ENCODE data around the gene GRM1.

DNA sequence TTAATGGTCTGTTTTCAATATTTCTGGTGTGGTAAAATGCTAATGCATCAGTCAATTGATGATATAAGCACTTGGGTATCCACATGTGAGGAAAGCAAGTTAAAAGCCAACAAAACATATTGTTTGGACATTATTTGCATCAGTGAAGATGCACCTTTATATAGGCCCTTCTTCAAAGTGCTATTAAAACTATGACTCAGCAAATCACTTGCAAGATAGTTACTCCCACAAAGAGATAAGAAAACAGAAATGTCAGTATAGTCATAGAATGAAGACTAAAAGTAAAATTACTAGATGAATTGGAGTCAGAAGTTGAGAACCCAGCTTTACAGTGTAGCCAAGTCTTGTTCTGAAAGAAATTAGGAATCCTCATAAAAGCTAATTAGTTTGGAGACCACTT is 14.6 kb upstream of the GRM1 start:
- TF ChIP-seq CTCF (IDR thresholded peaks at IDR 0.05) (no peak), POLR2A (IDR thresholded peaks at IDR 0.05) (no peak)

All from adrenal gland (tissue), 5 donors.